HG03439 (cell line): ENCODE measurements around the gene LDLRAD3.

Source experiments
- ATAC-seq: cut with Tn5 transposase; IDR thresholded peaks from one replicate; pipeline ENCODE4 v1.9.1; 2021; ENCODE audit warnings: mild to moderate bottlenecking, moderate library complexity; ENCODE audit not compliant: unreplicated experiment

The LDLRAD3 gene

DNA sequence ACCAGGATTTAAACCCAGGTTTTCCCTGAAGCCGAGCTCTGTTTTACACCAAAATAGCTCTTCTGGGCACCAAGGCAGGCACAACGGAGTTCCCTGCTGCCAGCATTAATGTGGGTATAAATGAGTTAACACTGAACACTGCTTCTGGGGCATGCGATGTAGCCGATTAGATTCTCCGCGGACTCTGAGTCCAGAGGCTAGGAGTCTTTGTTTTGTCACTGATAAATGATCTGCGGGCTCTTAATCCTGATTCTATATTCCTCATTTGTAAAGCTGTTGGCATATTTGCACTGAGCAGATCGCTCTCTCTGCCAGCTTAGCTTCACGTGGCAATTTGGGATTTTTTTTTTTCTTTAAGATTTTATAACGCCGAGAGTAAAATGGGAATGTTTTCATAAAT, 16.8 kb upstream of the LDLRAD3 start:
- no peak for ATAC-seq

DNA sequence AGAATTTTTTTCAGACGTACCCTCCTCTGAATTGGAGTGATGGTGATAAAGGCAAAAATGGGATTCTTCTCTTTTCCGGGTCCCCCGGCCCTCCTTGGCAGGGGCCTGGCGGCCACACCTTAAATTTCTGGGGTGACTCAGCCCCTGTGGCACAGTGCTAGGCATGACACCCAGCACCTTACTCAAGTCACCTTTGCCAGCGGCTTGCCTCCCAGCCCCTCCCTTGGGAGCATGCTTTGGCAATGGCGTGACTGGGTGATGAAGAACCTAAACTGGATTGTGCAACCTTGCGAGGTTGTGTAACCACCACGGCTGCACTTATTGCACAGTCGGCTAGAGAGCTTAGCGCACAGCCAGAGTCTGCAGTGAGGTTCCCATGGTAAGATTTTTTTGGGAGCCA, 16.2 kb upstream of the LDLRAD3 start:
- ATAC-seq, result no peak

GRCh38 chr11:35928688-35929395, 15.0 kb upstream of the LDLRAD3 start:
- no peak for ATAC-seq

GRCh38 chr11:35930466-35930865, 13.4 kb upstream of the LDLRAD3 start:
- no peak for ATAC-seq

GRCh38 chr11:35932121-35932520, 11.7 kb upstream of the LDLRAD3 start:
- no peak for ATAC-seq

DNA sequence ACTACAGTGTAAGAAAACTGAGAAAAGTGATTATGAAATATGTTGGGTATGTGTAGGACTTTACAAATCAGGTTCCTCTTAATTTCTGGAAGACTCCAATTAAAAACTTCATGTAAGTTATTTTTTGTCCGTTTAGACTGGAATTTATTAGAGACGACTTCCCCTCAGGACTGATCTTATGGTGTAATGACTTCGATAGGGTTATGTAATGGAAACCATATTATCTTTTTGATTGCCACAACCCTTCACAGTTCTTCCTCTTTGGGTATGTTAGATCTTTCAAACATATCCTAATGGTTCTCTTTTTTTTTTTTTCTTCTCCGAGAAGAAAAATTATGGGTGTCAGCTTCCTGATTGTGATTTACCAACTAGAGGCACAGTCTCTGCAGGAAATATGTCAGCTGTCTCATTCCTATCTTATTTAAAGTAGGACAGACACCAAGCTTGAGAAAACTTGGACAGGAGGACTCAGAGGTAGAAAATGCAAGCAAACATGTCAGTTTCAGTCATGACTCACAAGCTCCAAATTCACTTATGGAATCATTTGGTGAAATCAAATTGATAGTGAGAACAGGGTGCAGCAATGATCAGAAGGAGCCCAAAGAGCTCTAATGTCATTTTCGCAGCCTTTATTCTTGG, 11.1 kb upstream of the LDLRAD3 start:
- ATAC-seq, result no peak

- no peak for ATAC-seq
Observed at GRCh38 chr11:35933320-35933871, 10.5 kb upstream of the LDLRAD3 start.

- ATAC-seq, result no peak
Observed at GRCh38 chr11:35934271-35934670, 9.6 kb upstream of the LDLRAD3 start.

DNA sequence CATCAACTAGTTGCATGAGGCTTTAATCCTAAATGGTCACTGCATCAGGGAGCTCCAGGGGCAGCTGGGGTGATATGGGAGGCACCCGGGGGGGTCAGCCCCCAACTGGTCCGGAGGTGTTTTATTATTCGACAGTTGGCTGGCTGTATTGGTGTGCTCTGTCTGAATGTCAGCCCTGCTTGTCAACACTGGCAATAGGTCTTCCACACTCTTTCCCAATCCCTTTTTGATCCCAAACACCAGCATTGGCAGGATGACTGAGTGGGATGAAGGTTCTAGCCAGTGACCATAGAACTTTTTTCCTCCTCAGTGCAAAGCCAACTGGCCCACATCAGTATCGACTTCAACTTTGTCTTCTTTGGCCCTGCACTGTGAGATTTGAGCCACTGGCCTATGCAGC, 8.9 kb upstream of the LDLRAD3 start:
- ATAC-seq, result no peak

- no peak for ATAC-seq
Observed at GRCh38 chr11:35935390-35935789, 8.5 kb upstream of the LDLRAD3 start.

- ATAC-seq, result no peak
Observed at GRCh38 chr11:35937111-35937510, 6.8 kb upstream of the LDLRAD3 start.

- no peak for ATAC-seq
Observed at GRCh38 chr11:35937700-35938099, 6.2 kb upstream of the LDLRAD3 start.

- ATAC-seq, result no peak
Observed at GRCh38 chr11:35938231-35938630, 5.6 kb upstream of the LDLRAD3 start.

- no peak for ATAC-seq
Observed at GRCh38 chr11:35943309-35943708, 553 bp upstream of the LDLRAD3 start.

DNA sequence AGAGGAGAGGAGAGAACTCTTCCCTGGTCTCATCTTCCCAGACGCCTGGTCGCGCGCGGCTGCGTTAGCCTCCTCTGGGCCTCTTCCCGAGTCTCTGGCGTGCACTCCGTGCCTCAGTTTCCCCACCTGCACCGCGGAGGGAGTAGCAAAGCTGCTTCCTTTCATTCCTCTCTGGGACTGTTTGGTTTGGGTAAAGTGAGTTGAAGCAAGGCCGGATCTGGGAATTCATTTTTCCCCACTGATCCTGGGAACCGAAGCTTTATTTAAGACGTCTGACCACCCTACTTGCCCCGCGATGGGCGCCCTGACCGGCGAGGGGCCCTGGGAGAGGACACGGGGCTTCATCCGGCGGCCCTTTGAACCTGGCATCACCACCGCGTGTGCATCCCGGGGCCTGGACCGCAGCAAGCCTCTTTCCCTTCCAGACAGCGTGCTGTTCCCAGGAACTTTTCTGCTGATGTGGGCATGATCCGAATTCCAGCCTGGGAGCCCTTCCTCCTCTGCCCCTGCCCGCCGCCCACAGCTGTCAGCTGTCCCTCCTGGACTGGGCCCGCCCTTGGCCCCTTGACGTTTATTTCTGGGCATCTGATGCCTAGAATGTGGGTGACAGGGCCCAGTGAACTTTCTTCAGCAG, 758 bp downstream of the LDLRAD3 start:
- no peak for ATAC-seq

- ATAC-seq, result no peak
Observed at GRCh38 chr11:35945137-35945518, 1.3 kb downstream of the LDLRAD3 start.

GRCh38 chr11:35946766-35947165, 2.9 kb downstream of the LDLRAD3 start:
- ATAC-seq, result no peak

- ATAC-seq, result no peak
Observed at GRCh38 chr11:35947437-35947836, 3.6 kb downstream of the LDLRAD3 start.

- ATAC-seq, result no peak
Observed at GRCh38 chr11:35949242-35949641, 5.4 kb downstream of the LDLRAD3 start.

DNA sequence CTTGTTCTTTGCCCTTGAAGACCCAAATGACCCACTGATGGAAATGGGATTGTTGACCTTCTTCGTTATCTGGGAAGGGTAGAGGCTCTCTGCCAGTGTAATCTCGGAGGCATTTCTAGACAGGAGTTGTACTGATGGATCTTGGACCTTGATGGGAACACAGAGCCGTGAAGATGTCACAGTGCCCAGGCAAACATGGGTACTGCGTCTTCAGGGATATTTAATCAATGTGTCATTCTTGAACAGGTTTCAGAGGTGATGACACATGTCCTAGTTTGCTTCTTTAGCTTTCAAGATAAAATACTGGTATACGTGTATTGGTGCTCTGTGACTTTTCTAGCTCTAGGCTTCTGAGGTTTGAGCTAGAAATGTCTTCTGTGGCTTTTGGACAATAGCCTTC, 6.2 kb downstream of the LDLRAD3 start:
- ATAC-seq, result no peak

DNA sequence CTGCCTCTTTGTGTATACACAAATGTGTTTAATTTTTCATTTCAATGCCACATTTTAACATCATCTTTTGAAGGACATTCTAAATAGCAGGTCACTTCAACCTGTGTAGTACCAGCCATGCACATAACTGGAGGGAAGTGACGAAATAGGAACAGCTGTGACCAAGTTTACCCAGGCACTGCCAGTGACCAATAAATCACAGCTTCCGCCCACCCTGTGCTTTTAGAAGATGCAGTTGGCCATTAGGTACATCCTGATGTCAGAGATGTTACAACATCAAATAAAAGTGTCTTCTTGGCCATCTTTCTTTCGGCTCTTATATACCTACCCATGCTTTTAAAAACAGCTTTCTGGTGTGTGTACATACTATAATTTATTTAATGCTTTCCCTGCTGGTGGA, 7.8 kb downstream of the LDLRAD3 start:
- ATAC-seq, result no peak
